SK-N-SH (cell line): ENCODE data around the gene PLCG2. TPM values are rescaled to one million over a fixed set of nuclear protein-coding genes. Genes with fewer than 3 reads are reported as not detected.

Source experiments
- CTCF ChIA-PET: fragments of 300-600, 350-600 bp; formaldehyde crosslinking; extraction: SDS; loops from one replicate; lab custom pipeline; 2021; lab: Yijun Ruan, JAX
- POLR2A ChIA-PET: fragments of 350-600 bp; sonication (Branson Sonifier 250); formaldehyde crosslinking; extraction: SDS; loops from one replicate; lab custom pipeline; 2020; ENCODE audit warnings: antibody characterized with exemption, inconsistent platforms; lab: Yijun Ruan, JAX
- DNase-seq: peaks from one replicate; pipeline ENCODE4 v3.0.0; 2012
- H2AFZ ChIP-seq: fragments of 200-600 bp; sonication (generic); 2 replicates; pipeline ENCODE4 v1.8.1; 2016; ENCODE audit warnings: antibody characterized with exemption, mild to moderate bottlenecking, low read depth
- H3F3A ChIP-seq: fragments of 200-600 bp; sonication (generic); replicated peaks from 2 replicates; pipeline ENCODE3; 2016; ENCODE audit warnings: antibody characterized with exemption, mild to moderate bottlenecking; ENCODE audit not compliant: insufficient read depth
- H3K27ac ChIP-seq, 2 experiments: fragments of 200-500 bp in 1 of 2; fragments of 200-600 bp in 1 of 2; sonication (Bioruptor generic) in 1 of 2; sonication (generic), shearing (Covaris generic) in 1 of 2; 2 replicates each; pipeline versions ENCODE4 v1.5.1 to v1.6.1; 2014 to 2016; ENCODE audit warnings: low read depth in 2 of 2, inconsistent platforms in 1 of 2, low read length in 1 of 2, mild to moderate bottlenecking in 1 of 2, mixed read lengths in 1 of 2
- H3K27me3 ChIP-seq: fragments of 200-600 bp; sonication (generic), shearing (Covaris generic); 2 replicates; pipeline ENCODE4 v1.6.1; 2016; ENCODE audit warnings: mixed run types; ENCODE audit not compliant: insufficient read depth
- H3K36me3 ChIP-seq, 2 experiments: fragments of 200-500 bp in 1 of 2; fragments of 200-600 bp in 1 of 2; sonication (Bioruptor generic) in 1 of 2; sonication (generic) in 1 of 2; replicated peaks in 1 of 2; 2 replicates each; pipeline versions ENCODE3 to v1.5.1; 2014 to 2016; ENCODE audit warnings: low read length in 1 of 2, mild to moderate bottlenecking in 1 of 2; ENCODE audit not compliant: insufficient read depth in 2 of 2, control insufficient read depth in 1 of 2
- H3K4me1 ChIP-seq, 2 experiments: fragments of 200-500 bp in 1 of 2; fragments of 200-600 bp in 1 of 2; sonication (Bioruptor generic) in 1 of 2; sonication (generic), shearing (Covaris generic) in 1 of 2; 2 replicates each; pipeline versions ENCODE4 v1.5.1 to v1.6.1; 2014 to 2016; ENCODE audit warnings: low read depth in 1 of 2, low read length in 1 of 2, mixed run types in 1 of 2; ENCODE audit not compliant: insufficient read depth in 2 of 2, control insufficient read depth in 1 of 2
- H3K4me2 ChIP-seq: fragments of 200-600 bp; sonication (generic), shearing (Covaris generic); 2 replicates; pipeline ENCODE4 v1.6.1; 2017; ENCODE audit warnings: mixed run types
- H3K4me3 ChIP-seq, 2 experiments: fragments of 200-500 bp in 1 of 2; fragments of 200-600 bp in 1 of 2; sonication (Bioruptor generic) in 1 of 2; sonication (generic), shearing (Covaris generic) in 1 of 2; 2 replicates each; pipeline versions ENCODE4 v1.5.1 to v1.8.1; 2014 to 2016; ENCODE audit warnings: low read depth in 2 of 2, inconsistent platforms in 1 of 2, low read length in 1 of 2, mild to moderate bottlenecking in 1 of 2, mixed read lengths in 1 of 2, moderate library complexity in 1 of 2
- H3K79me2 ChIP-seq: fragments of 200-600 bp; sonication (generic); 2 replicates; pipeline ENCODE4 v1.8.1; 2017; ENCODE audit warnings: mild to moderate bottlenecking; ENCODE audit not compliant: insufficient read depth
- H3K9ac ChIP-seq: fragments of 200-600 bp; sonication (generic); 2 replicates; pipeline ENCODE4 v1.6.1; 2017; ENCODE audit warnings: mixed run types
- H3K9me2 ChIP-seq: fragments of 200-600 bp; sonication (generic); 2 replicates; pipeline ENCODE4 v1.6.1; 2017; ENCODE audit warnings: mixed run types
- H3K9me3 ChIP-seq: fragments of 200-600 bp; sonication (generic); 2 replicates; pipeline ENCODE4 v1.6.1; 2017; ENCODE audit warnings: mixed run types, mild to moderate bottlenecking, moderate library complexity
- H4K20me1 ChIP-seq: fragments of 200-600 bp; sonication (generic); 2 replicates; pipeline ENCODE4 v1.6.1; 2017; ENCODE audit warnings: mild to moderate bottlenecking, mixed run types; ENCODE audit not compliant: insufficient read depth
- GABPA ChIP-seq: IDR thresholded peaks from 2 replicates; pipeline ENCODE4 v1.4.0; 2012; ENCODE audit warnings: low read depth, mild to moderate bottlenecking
- JUND ChIP-seq: IDR thresholded peaks from 2 replicates; pipeline ENCODE4 v1.4.0; 2012
- RCOR1 ChIP-seq: fragments of 150-350 bp; IDR thresholded peaks from 2 replicates; pipeline ENCODE4 v1.6.1; 2017; ENCODE audit warnings: antibody characterized with exemption, low read length
- WGBS: methylation state at CpG from one replicate; pipeline ENCODE4 v1.1.6; 2017; ENCODE audit warnings: low lambda C conversion rate; 5-methylcytosine and 5-hydroxymethylcytosine counted together
- polyA plus RNA-seq, 3 experiments: library from polyadenylated mRNA; depleted of rRNA; stranded (reverse); fragments of >200 nt; gene quantifications; 2 replicates each; pipeline ENCODE4 v1.2.3, GENCODE V29; 2012
- TF ChIP-seq, protein P1 (sequence below): fragments of 150-350 bp; IDR thresholded peaks from 2 replicates; pipeline ENCODE4 v1.6.1; 2016; ENCODE audit warnings: mild to moderate bottlenecking, low read depth, low read length
- TF ChIP-seq, protein P2 (sequence below): IDR thresholded peaks from 2 replicates; pipeline ENCODE4 v1.4.0; 2012; ENCODE audit warnings: low read depth, borderline replicate concordance
- TF ChIP-seq, protein P3 (sequence below): fragments of 200-600 bp; sonication (generic); IDR thresholded peaks from 2 replicates; pipeline ENCODE4 v1.6.1; 2017; ENCODE audit warnings: antibody characterized with exemption, mild to moderate bottlenecking, moderate library complexity
- TF ChIP-seq, protein P4 (sequence below): IDR thresholded peaks from 2 replicates; pipeline ENCODE4; 2012
- TF ChIP-seq, protein P5 (sequence below): IDR thresholded peaks from 2 replicates; pipeline ENCODE4 v1.6.1; 2012; ENCODE audit warnings: mild to moderate bottlenecking, low read depth, low read length, moderate library complexity
- TF ChIP-seq, protein P6 (sequence below): fragments of 150-350 bp; IDR thresholded peaks from 2 replicates; pipeline ENCODE4 v1.6.1; 2017; ENCODE audit warnings: antibody characterized with exemption, low read length, low read depth, borderline replicate concordance

Gene PLCG2
- polyA plus RNA-seq, 1 of the 3 experiments (the other 2 are of a cell fraction): 0.23 TPM

DNA sequence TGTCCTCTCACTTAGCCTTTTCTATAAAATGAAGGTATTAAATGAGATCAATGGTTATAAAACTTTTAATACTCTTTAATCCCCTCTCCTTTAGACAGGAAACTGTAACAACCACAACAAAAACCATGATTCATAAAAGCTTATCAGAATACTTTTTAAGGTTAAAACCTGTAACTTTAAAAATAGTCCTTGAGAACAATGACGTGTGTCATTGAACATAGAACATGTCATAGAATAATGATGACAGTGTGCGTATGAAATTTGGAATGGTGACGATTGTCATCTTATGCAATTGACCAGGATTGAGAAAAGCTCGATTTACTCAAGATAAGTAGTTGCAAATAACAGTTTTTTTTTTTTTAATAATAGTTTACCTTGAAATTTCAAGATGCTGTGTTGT lies 94.1 kb downstream of the PLCG2 start:
- Histone ChIP-seq H3K4me2 (no peak overlapping the region), H3K36me3 (no peaks in the 10 kb centered on the region), H3K4me1 (no peaks in the 10 kb centered on the region), H3K9ac (no peak overlapping the region), H4K20me1 (no peaks in the 10 kb centered on the region), H3F3A (no peaks in the 10 kb centered on the region), H3K27me3 (no peaks in the 10 kb centered on the region; the same call in 1 of the 2 replicates)
- WGBS: 69% methylated on average over 4 of the region's 4 CpGs
- CTCF ChIA-PET: interaction anchor here (0.6 to 4.5 kb wide), 11 partner anchors 8 to 835 kb away, joined by 3 to 30 read pairs (median 6); no protein-coding TSS in a partner anchor
- POLR2A ChIA-PET: no interaction called here
- no peak for DNase-seq
- TF ChIP-seq, protein P1, sequence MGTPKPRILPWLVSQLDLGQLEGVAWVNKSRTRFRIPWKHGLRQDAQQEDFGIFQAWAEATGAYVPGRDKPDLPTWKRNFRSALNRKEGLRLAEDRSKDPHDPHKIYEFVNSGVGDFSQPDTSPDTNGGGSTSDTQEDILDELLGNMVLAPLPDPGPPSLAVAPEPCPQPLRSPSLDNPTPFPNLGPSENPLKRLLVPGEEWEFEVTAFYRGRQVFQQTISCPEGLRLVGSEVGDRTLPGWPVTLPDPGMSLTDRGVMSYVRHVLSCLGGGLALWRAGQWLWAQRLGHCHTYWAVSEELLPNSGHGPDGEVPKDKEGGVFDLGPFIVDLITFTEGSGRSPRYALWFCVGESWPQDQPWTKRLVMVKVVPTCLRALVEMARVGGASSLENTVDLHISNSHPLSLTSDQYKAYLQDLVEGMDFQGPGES: no peak
- TF ChIP-seq JUND: no peak
- TF ChIP-seq, protein P2, sequence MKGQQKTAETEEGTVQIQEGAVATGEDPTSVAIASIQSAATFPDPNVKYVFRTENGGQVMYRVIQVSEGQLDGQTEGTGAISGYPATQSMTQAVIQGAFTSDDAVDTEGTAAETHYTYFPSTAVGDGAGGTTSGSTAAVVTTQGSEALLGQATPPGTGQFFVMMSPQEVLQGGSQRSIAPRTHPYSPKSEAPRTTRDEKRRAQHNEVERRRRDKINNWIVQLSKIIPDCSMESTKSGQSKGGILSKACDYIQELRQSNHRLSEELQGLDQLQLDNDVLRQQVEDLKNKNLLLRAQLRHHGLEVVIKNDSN: no peak
- TF ChIP-seq GABPA: no peak
- TF ChIP-seq, protein P3, sequence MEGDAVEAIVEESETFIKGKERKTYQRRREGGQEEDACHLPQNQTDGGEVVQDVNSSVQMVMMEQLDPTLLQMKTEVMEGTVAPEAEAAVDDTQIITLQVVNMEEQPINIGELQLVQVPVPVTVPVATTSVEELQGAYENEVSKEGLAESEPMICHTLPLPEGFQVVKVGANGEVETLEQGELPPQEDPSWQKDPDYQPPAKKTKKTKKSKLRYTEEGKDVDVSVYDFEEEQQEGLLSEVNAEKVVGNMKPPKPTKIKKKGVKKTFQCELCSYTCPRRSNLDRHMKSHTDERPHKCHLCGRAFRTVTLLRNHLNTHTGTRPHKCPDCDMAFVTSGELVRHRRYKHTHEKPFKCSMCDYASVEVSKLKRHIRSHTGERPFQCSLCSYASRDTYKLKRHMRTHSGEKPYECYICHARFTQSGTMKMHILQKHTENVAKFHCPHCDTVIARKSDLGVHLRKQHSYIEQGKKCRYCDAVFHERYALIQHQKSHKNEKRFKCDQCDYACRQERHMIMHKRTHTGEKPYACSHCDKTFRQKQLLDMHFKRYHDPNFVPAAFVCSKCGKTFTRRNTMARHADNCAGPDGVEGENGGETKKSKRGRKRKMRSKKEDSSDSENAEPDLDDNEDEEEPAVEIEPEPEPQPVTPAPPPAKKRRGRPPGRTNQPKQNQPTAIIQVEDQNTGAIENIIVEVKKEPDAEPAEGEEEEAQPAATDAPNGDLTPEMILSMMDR: no peak
- TF ChIP-seq, protein P4, sequence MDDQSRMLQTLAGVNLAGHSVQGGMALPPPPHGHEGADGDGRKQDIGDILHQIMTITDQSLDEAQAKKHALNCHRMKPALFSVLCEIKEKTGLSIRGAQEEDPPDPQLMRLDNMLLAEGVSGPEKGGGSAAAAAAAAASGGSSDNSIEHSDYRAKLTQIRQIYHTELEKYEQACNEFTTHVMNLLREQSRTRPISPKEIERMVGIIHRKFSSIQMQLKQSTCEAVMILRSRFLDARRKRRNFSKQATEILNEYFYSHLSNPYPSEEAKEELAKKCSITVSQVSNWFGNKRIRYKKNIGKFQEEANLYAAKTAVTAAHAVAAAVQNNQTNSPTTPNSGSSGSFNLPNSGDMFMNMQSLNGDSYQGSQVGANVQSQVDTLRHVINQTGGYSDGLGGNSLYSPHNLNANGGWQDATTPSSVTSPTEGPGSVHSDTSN: no peak
- TF ChIP-seq, protein P5, sequence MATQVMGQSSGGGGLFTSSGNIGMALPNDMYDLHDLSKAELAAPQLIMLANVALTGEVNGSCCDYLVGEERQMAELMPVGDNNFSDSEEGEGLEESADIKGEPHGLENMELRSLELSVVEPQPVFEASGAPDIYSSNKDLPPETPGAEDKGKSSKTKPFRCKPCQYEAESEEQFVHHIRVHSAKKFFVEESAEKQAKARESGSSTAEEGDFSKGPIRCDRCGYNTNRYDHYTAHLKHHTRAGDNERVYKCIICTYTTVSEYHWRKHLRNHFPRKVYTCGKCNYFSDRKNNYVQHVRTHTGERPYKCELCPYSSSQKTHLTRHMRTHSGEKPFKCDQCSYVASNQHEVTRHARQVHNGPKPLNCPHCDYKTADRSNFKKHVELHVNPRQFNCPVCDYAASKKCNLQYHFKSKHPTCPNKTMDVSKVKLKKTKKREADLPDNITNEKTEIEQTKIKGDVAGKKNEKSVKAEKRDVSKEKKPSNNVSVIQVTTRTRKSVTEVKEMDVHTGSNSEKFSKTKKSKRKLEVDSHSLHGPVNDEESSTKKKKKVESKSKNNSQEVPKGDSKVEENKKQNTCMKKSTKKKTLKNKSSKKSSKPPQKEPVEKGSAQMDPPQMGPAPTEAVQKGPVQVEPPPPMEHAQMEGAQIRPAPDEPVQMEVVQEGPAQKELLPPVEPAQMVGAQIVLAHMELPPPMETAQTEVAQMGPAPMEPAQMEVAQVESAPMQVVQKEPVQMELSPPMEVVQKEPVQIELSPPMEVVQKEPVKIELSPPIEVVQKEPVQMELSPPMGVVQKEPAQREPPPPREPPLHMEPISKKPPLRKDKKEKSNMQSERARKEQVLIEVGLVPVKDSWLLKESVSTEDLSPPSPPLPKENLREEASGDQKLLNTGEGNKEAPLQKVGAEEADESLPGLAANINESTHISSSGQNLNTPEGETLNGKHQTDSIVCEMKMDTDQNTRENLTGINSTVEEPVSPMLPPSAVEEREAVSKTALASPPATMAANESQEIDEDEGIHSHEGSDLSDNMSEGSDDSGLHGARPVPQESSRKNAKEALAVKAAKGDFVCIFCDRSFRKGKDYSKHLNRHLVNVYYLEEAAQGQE: no peak
- no peak for TF ChIP-seq RCOR1
- TF ChIP-seq, protein P6, sequence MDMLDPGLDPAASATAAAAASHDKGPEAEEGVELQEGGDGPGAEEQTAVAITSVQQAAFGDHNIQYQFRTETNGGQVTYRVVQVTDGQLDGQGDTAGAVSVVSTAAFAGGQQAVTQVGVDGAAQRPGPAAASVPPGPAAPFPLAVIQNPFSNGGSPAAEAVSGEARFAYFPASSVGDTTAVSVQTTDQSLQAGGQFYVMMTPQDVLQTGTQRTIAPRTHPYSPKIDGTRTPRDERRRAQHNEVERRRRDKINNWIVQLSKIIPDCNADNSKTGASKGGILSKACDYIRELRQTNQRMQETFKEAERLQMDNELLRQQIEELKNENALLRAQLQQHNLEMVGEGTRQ: no peak
- TF ChIP-seq, all 33 proteins: peak for 0
- H2AFZ ChIP-seq: no peak overlapping the region
- H3K9me2 ChIP-seq: no peaks in the 10 kb centered on the region
- no peak overlapping the region for H3K4me3 ChIP-seq
- no peak overlapping the region for H3K27ac ChIP-seq
- no peaks in the 10 kb centered on the region for H3K79me2 ChIP-seq
- H3K9me3 ChIP-seq: no peaks in the 10 kb centered on the region
